Trophoblast cell (in vitro differentiated cells and primary cell): Measurements from ENCODE around the gene UBE2H.
"Not testable (repeated sequence)": the region's sequence is repeated elsewhere in the genome, so short reads cannot be mapped to it uniquely, and the experiment has no call there.

Experiments
- DNase-seq, 2 donors: peaks; one replicate each; pipeline ENCODE4 v3.0.0-alpha.2; 2016
- H2AFZ ChIP-seq: 2 replicates; pipeline ENCODE4 v1.6.1; 2013; ENCODE audit warnings: low read length, moderate library complexity, mild to moderate bottlenecking; ENCODE audit not compliant: insufficient read depth, poor library complexity
- H2AK5ac ChIP-seq: 2 replicates; pipeline ENCODE4 v1.6.1; 2013; ENCODE audit warnings: mild to moderate bottlenecking, low read length
- H2BK120ac ChIP-seq: 2 replicates; pipeline ENCODE4 v1.6.1; 2013; ENCODE audit warnings: low read length, mild to moderate bottlenecking, moderate library complexity; ENCODE audit not compliant: insufficient read depth, poor library complexity
- H2BK12ac ChIP-seq: 2 replicates; pipeline ENCODE4 v1.6.1; 2013; ENCODE audit warnings: mild to moderate bottlenecking, low read length, moderate library complexity
- H2BK5ac ChIP-seq: 2 replicates; pipeline ENCODE4 v1.6.1; 2013; ENCODE audit warnings: low read length, low read depth, moderate library complexity, mild to moderate bottlenecking; ENCODE audit not compliant: poor library complexity
- H3K14ac ChIP-seq: 2 replicates; pipeline ENCODE4 v1.6.1; 2013; ENCODE audit warnings: mild to moderate bottlenecking, low read length
- H3K18ac ChIP-seq: 2 replicates; pipeline ENCODE4 v1.6.1; 2013; ENCODE audit warnings: mild to moderate bottlenecking, low read length
- H3K23ac ChIP-seq: 2 replicates; pipeline ENCODE4 v1.6.1; 2013; ENCODE audit warnings: low read length
- H3K27ac ChIP-seq: 2 replicates; pipeline ENCODE4 v1.5.1; 2013; ENCODE audit warnings: low read depth, mild to moderate bottlenecking, inconsistent platforms, low read length, moderate library complexity
- H3K27me3 ChIP-seq: 2 replicates; pipeline ENCODE4 v1.6.1; 2013; ENCODE audit warnings: inconsistent platforms, mild to moderate bottlenecking, low read length, moderate library complexity; ENCODE audit not compliant: insufficient read depth
- H3K36me3 ChIP-seq, 2 experiments: 1 replicate in 1 of 2; 2 replicates in 1 of 2; pipeline ENCODE4 v1.6.1; 2013; ENCODE audit warnings: low read length in 2 of 2, mild to moderate bottlenecking in 2 of 2, moderate library complexity in 1 of 2; ENCODE audit not compliant: insufficient read depth in 2 of 2, control insufficient read depth in 1 of 2
- H3K4ac ChIP-seq: 2 replicates; pipeline ENCODE4 v1.6.1; 2013; ENCODE audit warnings: low read depth, mild to moderate bottlenecking, low read length, moderate library complexity
- H3K4me1 ChIP-seq, 2 experiments: 1 replicate in 1 of 2; 2 replicates in 1 of 2; pipeline ENCODE4 v1.6.1; 2013; ENCODE audit warnings: low read length in 2 of 2, mild to moderate bottlenecking in 2 of 2, moderate library complexity in 1 of 2; ENCODE audit not compliant: insufficient read depth in 2 of 2, control insufficient read depth in 1 of 2
- H3K4me2 ChIP-seq: 2 replicates; pipeline ENCODE4 v1.6.1; 2013; ENCODE audit warnings: inconsistent platforms, mild to moderate bottlenecking, low read length, moderate library complexity
- H3K4me3 ChIP-seq: 2 replicates; pipeline ENCODE4 v1.5.1; 2013; ENCODE audit warnings: mild to moderate bottlenecking, low read depth, low read length, inconsistent platforms
- H3K79me1 ChIP-seq: one replicate; pipeline ENCODE4 v1.6.1; 2013; ENCODE audit warnings: low read length
- H3K79me2 ChIP-seq: 2 replicates; pipeline ENCODE4 v1.6.1; 2013; ENCODE audit warnings: low read length, mild to moderate bottlenecking; ENCODE audit not compliant: control insufficient read depth, insufficient read depth, poor library complexity
- H3K9ac ChIP-seq: 2 replicates; pipeline ENCODE4 v1.6.1; 2013; ENCODE audit warnings: mild to moderate bottlenecking, low read length
- H3K9me3 ChIP-seq: 2 replicates; pipeline ENCODE4 v1.6.1; 2013; ENCODE audit warnings: low read depth, mild to moderate bottlenecking, control low read depth, inconsistent platforms, low read length; ENCODE audit not compliant: insufficient read depth
- H4K12ac ChIP-seq: 2 replicates; pipeline ENCODE4 v1.6.1; 2013; ENCODE audit warnings: low read depth, mild to moderate bottlenecking, low read length, moderate library complexity
- H4K8ac ChIP-seq: 2 replicates; pipeline ENCODE4 v1.6.1; 2013; ENCODE audit warnings: low read depth, mild to moderate bottlenecking, low read length, moderate library complexity
- H4K91ac ChIP-seq: one replicate; pipeline ENCODE4 v1.6.1; 2013; ENCODE audit warnings: low read depth, mild to moderate bottlenecking, low read length, moderate library complexity
- WGBS: extraction: QIAGEN DNeasy Blood & Tissue Kit; methylation state at CpG from one replicate; pipeline ENCODE4 v1.1.7; 2013; ENCODE audit warnings: missing lambda C conversion rate; ENCODE audit not compliant: insufficient read length, insufficient coverage; ENCODE audit errors: extremely low coverage; 5-methylcytosine and 5-hydroxymethylcytosine counted together

Gene UBE2H

GRCh38 chr7:129828078-129828762 lies 124.5 kb downstream of the UBE2H start:
- H4K12ac ChIP-seq, result no peak overlapping the region
- H3K27me3 ChIP-seq, result no peaks in the 10 kb centered on the region

DNA sequence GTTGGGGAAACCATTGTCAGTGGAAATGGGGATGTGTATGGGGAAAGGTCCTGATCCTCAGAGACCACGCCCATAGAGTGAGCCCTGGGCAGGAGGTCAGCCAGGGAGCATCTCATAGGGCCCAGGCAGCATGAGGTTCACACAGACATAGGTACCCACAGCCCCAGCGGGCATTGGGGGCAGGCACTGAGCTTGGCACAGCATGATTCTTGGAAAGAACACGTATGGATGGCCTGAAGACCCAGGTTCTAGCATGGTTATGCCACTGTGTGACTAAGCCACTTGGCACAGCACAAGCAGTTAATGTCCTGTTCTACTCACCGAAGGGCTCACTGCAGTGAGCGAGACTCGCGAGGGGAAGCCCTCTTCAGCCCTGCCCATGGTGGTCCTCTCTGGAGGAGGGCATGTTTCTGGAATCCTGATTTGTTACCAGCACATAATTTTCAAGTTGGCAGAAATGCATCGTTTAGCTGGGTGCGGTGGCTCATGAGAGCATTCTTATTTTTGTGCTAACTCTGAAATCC lies 125.2 kb downstream of the UBE2H start:
- Histone ChIP-seq H2BK12ac (no peak overlapping the region), H4K8ac (no peak overlapping the region), H3K79me2 (no peaks in the 10 kb centered on the region), H3K23ac (no peak overlapping the region), H2AFZ (no peak overlapping the region), H2AK5ac (no peak overlapping the region), H3K18ac (no peak overlapping the region), H3K9ac (no peak overlapping the region), H2BK5ac (no peak overlapping the region), H3K36me3 (peaks cover 11 to 15% of the 10 kb centered on the region in 2 experiments), H3K79me1 (peaks cover 6% of the 10 kb centered on the region), H3K4me2 (no peak overlapping the region), H2BK120ac (no peak overlapping the region), H3K14ac (no peak overlapping the region), H3K4ac (no peak overlapping the region), H3K27me3 (no peaks in the 10 kb centered on the region), H3K27ac (no peak overlapping the region), H3K9me3 (no peaks in the 10 kb centered on the region), H3K4me3 (no peak overlapping the region), H4K91ac (no peak overlapping the region), H4K12ac (no peak overlapping the region), H3K4me1 (peaks cover 16 to 22% of the 10 kb centered on the region in 2 experiments)
- WGBS, result no CpG with 5 or more reads among the region's 9 CpGs
- peak in 1 of 2 donors; percentile 1 for DNase-seq

More at GRCh38 chr7:129828078-129828762, 124.5 kb downstream of the UBE2H start:
- Histone ChIP-seq H4K91ac (no peak overlapping the region), H3K4me1 (peaks cover 16 to 22% of the 10 kb centered on the region in 2 experiments), H3K4me2 (no peak overlapping the region), H3K18ac (no peak overlapping the region), H2BK5ac (no peak overlapping the region), H3K9me3 (no peaks in the 10 kb centered on the region), H2AFZ (no peak overlapping the region), H3K23ac (no peak overlapping the region), H2AK5ac (no peak overlapping the region), H2BK120ac (no peak overlapping the region), H3K36me3 (peaks cover 13 to 15% of the 10 kb centered on the region in 2 experiments), H3K4me3 (no peak overlapping the region), H3K9ac (no peak overlapping the region), H3K79me2 (no peaks in the 10 kb centered on the region), H3K79me1 (peaks cover 6% of the 10 kb centered on the region), H3K14ac (no peak overlapping the region), H3K4ac (no peak overlapping the region), H4K8ac (no peak overlapping the region), H2BK12ac (no peak overlapping the region), H3K27ac (no peak overlapping the region)
- DNase-seq, result no peak
- no CpG with 5 or more reads among the region's 18 CpGs for WGBS

DNA sequence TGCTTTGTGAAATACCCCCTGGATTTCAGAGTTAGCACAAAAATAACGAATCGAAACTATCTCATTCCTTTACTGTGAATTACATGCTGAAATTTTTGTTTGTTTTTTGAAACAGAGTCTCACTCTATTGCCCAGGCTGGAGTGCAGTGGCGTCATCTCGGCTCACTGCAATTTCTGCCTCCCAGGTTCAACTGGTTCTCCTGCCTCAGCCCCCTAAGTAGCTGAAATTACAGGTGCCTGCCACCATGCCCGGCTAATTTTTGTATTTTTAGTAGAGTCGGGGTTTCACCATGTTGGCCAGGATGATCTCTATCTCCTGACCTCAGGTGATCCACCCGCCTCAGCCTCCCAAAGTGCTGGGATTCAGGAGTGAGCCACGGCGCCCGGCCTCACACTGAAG lies 125.9 kb downstream of the UBE2H start:
- not testable (repeated sequence) for H3K79me2 ChIP-seq, H3K4ac ChIP-seq, H3K79me1 ChIP-seq, H2AK5ac ChIP-seq, H2BK120ac ChIP-seq, H3K27me3 ChIP-seq, H4K12ac ChIP-seq, H2BK12ac ChIP-seq, H3K4me3 ChIP-seq, H3K36me3 ChIP-seq, H3K9ac ChIP-seq, H3K27ac ChIP-seq, H3K4me2 ChIP-seq, H3K18ac ChIP-seq, H4K91ac ChIP-seq, H2BK5ac ChIP-seq, H4K8ac ChIP-seq, H2AFZ ChIP-seq, H3K14ac ChIP-seq, H3K23ac ChIP-seq, H3K9me3 ChIP-seq
- peak; percentile 63 to 68 for DNase-seq
- no CpG with 5 or more reads among the region's 10 CpGs for WGBS
- H3K4me1 ChIP-seq, result peaks cover 14 to 17% of the 10 kb centered on the region in 2 experiments

- H3K9me3 ChIP-seq, result no peaks in the 10 kb centered on the region
- peak overlapping the region; percentile 43 for H3K14ac ChIP-seq
- peak overlapping the region; percentile 98 for H3K4me2 ChIP-seq
- peak overlapping the region; percentile 33 for H2BK12ac ChIP-seq
- H3K4ac ChIP-seq, result no peak overlapping the region
- peaks cover 6% of the 10 kb centered on the region for H3K79me1 ChIP-seq
- H2BK5ac ChIP-seq, result peak overlapping the region; percentile 42
- H2AFZ ChIP-seq, result peak overlapping the region; percentile 24
- peak overlapping the region; percentile 54 for H3K27ac ChIP-seq
- peak overlapping the region; percentile 75 for H3K4me3 ChIP-seq
- H3K36me3 ChIP-seq, result peaks cover 7 to 11% of the 10 kb centered on the region in 2 experiments
- H4K91ac ChIP-seq, result peak overlapping the region; percentile 67
- no peak overlapping the region for H3K23ac ChIP-seq
- H3K79me2 ChIP-seq, result no peaks in the 10 kb centered on the region
- H3K27me3 ChIP-seq, result no peaks in the 10 kb centered on the region
- H2BK120ac ChIP-seq, result peak overlapping the region; percentile 54
- H4K8ac ChIP-seq, result peak overlapping the region; percentile 79
- H3K4me1 ChIP-seq, result peaks cover 4 to 7% of the 10 kb centered on the region in 2 experiments
- H3K18ac ChIP-seq, result peak overlapping the region; percentile 48
- peak overlapping the region; percentile 15 for H3K9ac ChIP-seq
- peak overlapping the region; percentile 37 for H4K12ac ChIP-seq
- no CpG with 5 or more reads among the region's 52 CpGs for WGBS
- no peak overlapping the region for H2AK5ac ChIP-seq
- peak; percentile 84 to 94 for DNase-seq
Measured at GRCh38 chr7:129825209-129825970, 127.4 kb downstream of the UBE2H start.
